K562 (cell line): Measurements from ENCODE around the gene SCAMP3. TPM values are rescaled to one million over a fixed set of nuclear protein-coding genes. Genes with fewer than 3 reads are reported as not detected.

ENCODE experiments used
- BDP1 ChIP-seq: IDR thresholded peaks from 3 replicates; pipeline ENCODE4 v1.6.1; 2011; ENCODE audit not compliant: insufficient read length, insufficient read depth
- CHD4 ChIP-seq: fragments of 200-600 bp; sonication (generic); IDR thresholded peaks from 3 replicates; pipeline ENCODE4 v1.6.1; 2012; ENCODE audit warnings: low read depth, mild to moderate bottlenecking, mixed read lengths, low read length, inconsistent platforms; ENCODE audit not compliant: insufficient read depth, insufficient replicate concordance, poor library complexity, severe bottlenecking
- GABPA ChIP-seq: fragments of 200-800 bp; sonication (Bioruptor generic); conservative IDR thresholded peaks from 2 replicates; pipeline ENCODE4 v1.6.1; 2016; ENCODE audit warnings: low read depth, missing genetic modification characterization, missing compliant biosample characterization
- SNAPC5 ChIP-seq: fragments of 250-450 bp; sonication (Bioruptor Pico); IDR thresholded peaks from 2 replicates; pipeline ENCODE4 v1.8.0; 2021; ENCODE audit warnings: moderate library complexity, mild to moderate bottlenecking, inconsistent platforms
- TBP ChIP-seq: optimal IDR thresholded peaks from 2 replicates; pipeline ENCODE3; 2011; ENCODE audit warnings: low read depth, low read length, improper control_type of control experiment
- ZC3H11A ChIP-seq: IDR thresholded peaks from 2 replicates; pipeline ENCODE4 v1.6.1; 2012; ENCODE audit warnings: low read depth, low read length, improper control_type of control experiment
- ZEB2 ChIP-seq: fragments of 450-650 bp; IDR thresholded peaks from 2 replicates; pipeline ENCODE4 v1.6.1; 2016
- ZNF133 ChIP-seq: fragments of 250-450 bp; sonication (Bioruptor Pico); IDR thresholded peaks from 2 replicates; pipeline ENCODE4 v1.4.0; 2020; ENCODE audit warnings: mild to moderate bottlenecking
- ZNF583 ChIP-seq: fragments of 250-450 bp; sonication (Bioruptor Pico); IDR thresholded peaks from 2 replicates; pipeline ENCODE4 v1.4.0; 2020
- ZNF76 ChIP-seq: fragments of 250-450 bp; sonication (Bioruptor Pico); IDR thresholded peaks from 2 replicates; pipeline ENCODE4 v1.4.0; 2020; ENCODE audit warnings: mild to moderate bottlenecking, moderate library complexity, borderline replicate concordance
- polyA plus RNA-seq, 8 experiments: library from polyadenylated mRNA; depleted of rRNA in 4 of 8; stranded (reverse) in 5 of 8; unstranded in 3 of 8; fragments of >200 nt; fragmentation: Nextera tagmentation in 2 of 8; fragmentation: Illumina TruSeq in 1 of 8; extraction: Ambion mirVana in 2 of 8; extraction: Trizol in 1 of 8; gene quantifications; 2 replicates each; pipeline versions ENCODE4 v1.2.1 to v1.2.3, GENCODE V29; 2011 to 2014; ENCODE audit warnings: inconsistent platforms in 1 of 8, missing spikeins in 1 of 8
- total RNA-seq, 7 experiments: library from RNA; depleted of rRNA in 6 of 7; stranded (reverse); fragments of >200 nt in 6 of 7; fragmentation: Illumina TruSeq in 2 of 7; extraction: Trizol in 2 of 7; gene quantifications; 2 replicates each; pipeline versions ENCODE4 v1.2.1 to v1.2.3, GENCODE V29; 2011 to 2021; ENCODE audit warnings: low replicate concordance in 1 of 7
- TF ChIP-seq, protein P1 (sequence below): sonication (generic); formaldehyde crosslinking; IDR thresholded peaks from 2 replicates; pipeline ENCODE4 v1.8.0; 2022; ENCODE audit warnings: mild to moderate bottlenecking, missing genetic modification reagents, borderline replicate concordance
- TF ChIP-seq, protein P2 (sequence below), 3 experiments: fragments of 200-800 bp in 1 of 3; sonication (Bioruptor generic) in 1 of 3; sonication (generic) in 1 of 3; formaldehyde crosslinking in 1 of 3; IDR thresholded peaks; 2 replicates each; pipeline versions ENCODE4 v1.6.1 to v1.8.0; 2016 to 2022; ENCODE audit warnings: mild to moderate bottlenecking in 2 of 3, missing compliant biosample characterization in 2 of 3, missing genetic modification characterization in 2 of 3, missing genetic modification reagents in 1 of 3
- TF ChIP-seq, protein P3 (sequence below): fragments of 450-650 bp; IDR thresholded peaks from 2 replicates; pipeline ENCODE4 v1.6.1; 2016; ENCODE audit warnings: low read depth

The SCAMP3 gene
- total and polyA plus RNA-seq, 9 of the 15 experiments (the other 6 are each of a cell fraction or from before 2014, with no cell fraction given): 14.2 to 131 (median 86.1) TPM

DNA sequence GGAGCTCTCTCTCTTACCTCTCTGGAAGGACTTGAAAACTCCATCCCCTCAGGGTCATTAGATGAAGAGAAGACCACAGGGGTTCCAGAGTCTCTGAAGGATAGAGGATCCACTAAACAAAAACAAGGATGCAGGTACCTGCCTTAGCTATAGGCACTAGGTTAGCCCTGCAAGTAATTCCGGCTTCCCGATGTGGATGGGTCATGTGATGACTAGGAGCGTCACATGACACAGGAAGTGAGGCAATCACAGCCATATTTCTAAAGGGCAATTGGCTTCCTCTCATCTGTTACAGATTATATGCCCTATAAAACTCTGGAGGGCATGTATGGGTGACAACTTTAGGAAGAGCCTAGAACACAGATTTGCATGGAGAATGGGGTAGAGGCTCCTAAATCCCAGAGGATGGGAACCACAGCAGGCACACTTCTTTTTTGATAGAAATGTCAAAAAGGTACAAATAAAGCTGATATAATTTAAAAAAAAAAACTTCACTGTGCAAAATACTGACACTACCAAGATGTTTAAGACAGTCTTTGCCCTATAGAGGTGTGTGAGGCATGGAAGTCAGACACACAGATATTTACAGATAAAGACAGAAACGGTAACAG, 21.0 kb downstream of the SCAMP3 start (continued):
- TF ChIP-seq, protein P1, sequence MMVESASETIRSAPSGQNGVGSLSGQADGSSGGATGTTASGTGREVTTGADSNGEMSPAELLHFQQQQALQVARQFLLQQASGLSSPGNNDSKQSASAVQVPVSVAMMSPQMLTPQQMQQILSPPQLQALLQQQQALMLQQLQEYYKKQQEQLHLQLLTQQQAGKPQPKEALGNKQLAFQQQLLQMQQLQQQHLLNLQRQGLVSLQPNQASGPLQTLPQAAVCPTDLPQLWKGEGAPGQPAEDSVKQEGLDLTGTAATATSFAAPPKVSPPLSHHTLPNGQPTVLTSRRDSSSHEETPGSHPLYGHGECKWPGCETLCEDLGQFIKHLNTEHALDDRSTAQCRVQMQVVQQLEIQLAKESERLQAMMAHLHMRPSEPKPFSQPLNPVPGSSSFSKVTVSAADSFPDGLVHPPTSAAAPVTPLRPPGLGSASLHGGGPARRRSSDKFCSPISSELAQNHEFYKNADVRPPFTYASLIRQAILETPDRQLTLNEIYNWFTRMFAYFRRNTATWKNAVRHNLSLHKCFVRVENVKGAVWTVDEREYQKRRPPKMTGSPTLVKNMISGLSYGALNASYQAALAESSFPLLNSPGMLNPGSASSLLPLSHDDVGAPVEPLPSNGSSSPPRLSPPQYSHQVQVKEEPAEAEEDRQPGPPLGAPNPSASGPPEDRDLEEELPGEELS (CRISPR knock-in tag): no peak
- no peak for TF ChIP-seq ZC3H11A
- TF ChIP-seq CHD4: no peak
- TF ChIP-seq SNAPC5 (CRISPR knock-in tag): no peak
- no peak for TF ChIP-seq ZEB2
- TF ChIP-seq, protein P2, sequence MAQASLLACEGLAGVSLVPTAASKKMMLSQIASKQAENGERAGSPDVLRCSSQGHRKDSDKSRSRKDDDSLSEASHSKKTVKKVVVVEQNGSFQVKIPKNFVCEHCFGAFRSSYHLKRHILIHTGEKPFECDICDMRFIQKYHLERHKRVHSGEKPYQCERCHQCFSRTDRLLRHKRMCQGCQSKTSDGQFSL (CRISPR knock-in tag; IDR thresholded peaks at IDR 0.05): no peak
- TF ChIP-seq, protein P2 (tag; IDR thresholded peaks at IDR 0.05): no peak
- no peak for TF ChIP-seq BDP1
- TF ChIP-seq, protein P3, sequence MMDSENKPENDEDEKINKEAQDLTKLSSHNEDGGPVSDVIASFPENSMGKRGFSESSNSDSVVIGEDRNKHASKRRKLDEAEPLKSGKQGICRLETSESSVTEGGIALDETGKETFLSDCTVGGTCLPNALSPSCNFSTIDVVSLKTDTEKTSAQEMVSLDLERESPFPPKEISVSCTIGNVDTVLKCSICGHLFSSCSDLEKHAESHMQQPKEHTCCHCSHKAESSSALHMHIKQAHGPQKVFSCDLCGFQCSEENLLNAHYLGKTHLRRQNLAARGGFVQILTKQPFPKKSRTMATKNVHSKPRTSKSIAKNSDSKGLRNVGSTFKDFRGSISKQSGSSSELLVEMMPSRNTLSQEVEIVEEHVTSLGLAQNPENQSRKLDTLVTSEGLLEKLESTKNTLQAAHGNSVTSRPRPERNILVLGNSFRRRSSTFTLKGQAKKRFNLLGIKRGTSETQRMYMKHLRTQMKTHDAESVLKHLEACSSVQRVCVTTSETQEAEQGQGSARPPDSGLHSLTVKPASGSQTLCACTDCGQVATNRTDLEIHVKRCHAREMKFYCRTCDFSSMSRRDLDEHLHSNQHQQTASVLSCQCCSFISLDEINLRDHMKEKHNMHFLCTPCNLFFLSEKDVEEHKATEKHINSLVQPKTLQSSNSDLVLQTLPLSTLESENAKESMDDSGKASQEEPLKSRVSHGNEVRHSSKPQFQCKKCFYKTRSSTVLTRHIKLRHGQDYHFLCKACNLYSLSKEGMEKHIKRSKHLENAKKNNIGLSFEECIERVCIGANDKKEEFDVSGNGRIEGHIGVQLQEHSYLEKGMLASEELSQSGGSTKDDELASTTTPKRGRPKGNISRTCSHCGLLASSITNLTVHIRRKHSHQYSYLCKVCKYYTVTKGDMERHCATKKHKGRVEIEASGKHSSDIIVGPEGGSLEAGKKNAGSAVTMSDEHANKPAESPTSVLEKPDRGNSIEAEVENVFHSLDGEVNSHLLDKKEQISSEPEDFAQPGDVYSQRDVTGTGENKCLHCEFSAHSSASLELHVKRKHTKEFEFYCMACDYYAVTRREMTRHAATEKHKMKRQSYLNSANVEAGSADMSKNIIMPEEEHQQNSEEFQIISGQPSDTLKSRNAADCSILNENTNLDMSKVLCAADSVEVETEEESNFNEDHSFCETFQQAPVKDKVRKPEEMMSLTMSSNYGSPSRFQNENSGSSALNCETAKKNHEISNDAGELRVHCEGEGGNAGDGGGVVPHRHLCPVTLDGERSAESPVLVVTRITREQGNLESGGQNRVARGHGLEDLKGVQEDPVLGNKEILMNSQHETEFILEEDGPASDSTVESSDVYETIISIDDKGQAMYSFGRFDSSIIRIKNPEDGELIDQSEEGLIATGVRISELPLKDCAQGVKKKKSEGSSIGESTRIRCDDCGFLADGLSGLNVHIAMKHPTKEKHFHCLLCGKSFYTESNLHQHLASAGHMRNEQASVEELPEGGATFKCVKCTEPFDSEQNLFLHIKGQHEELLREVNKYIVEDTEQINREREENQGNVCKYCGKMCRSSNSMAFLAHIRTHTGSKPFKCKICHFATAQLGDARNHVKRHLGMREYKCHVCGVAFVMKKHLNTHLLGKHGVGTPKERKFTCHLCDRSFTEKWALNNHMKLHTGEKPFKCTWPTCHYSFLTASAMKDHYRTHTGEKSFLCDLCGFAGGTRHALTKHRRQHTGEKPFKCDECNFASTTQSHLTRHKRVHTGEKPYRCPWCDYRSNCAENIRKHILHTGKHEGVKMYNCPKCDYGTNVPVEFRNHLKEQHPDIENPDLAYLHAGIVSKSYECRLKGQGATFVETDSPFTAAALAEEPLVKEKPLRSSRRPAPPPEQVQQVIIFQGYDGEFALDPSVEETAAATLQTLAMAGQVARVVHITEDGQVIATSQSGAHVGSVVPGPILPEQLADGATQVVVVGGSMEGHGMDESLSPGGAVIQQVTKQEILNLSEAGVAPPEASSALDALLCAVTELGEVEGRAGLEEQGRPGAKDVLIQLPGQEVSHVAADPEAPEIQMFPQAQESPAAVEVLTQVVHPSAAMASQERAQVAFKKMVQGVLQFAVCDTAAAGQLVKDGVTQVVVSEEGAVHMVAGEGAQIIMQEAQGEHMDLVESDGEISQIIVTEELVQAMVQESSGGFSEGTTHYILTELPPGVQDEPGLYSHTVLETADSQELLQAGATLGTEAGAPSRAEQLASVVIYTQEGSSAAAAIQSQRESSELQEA: no peak
- TF ChIP-seq TBP: no peak
- peak; percentile 73 for TF ChIP-seq GABPA (tag)
- TF ChIP-seq ZNF76 (CRISPR knock-in tag): 0 out of 2 replicates have a peak, but pooled peaks have one; percentile 13
- no peak for TF ChIP-seq ZNF583
- no peak for TF ChIP-seq ZNF133 (CRISPR knock-in tag)
